Endodermal cell (in vitro differentiated cells): ENCODE results near the gene CACNA2D4. TPM values are rescaled to one million over a fixed set of nuclear protein-coding genes. Genes with fewer than 3 reads are reported as not detected.

Experiments used
- DNase-seq: peaks from one replicate; pipeline ENCODE4 v3.0.0-alpha.2; 2017
- H3K27ac ChIP-seq: 2 replicates; pipeline ENCODE4 v1.5.1; 2013; ENCODE audit warnings: mild to moderate bottlenecking, low read depth, low read length, moderate library complexity
- H3K27me3 ChIP-seq: 2 replicates; pipeline ENCODE4 v1.6.1; 2013; ENCODE audit warnings: mild to moderate bottlenecking, low read length, moderate library complexity; ENCODE audit not compliant: insufficient read depth, control insufficient read depth, poor library complexity, severe bottlenecking
- H3K36me3 ChIP-seq: 2 replicates; pipeline ENCODE4 v1.7.0; 2013; ENCODE audit warnings: mild to moderate bottlenecking, low read length, moderate library complexity; ENCODE audit not compliant: control insufficient read depth, insufficient read depth
- H3K4me1 ChIP-seq: one replicate; pipeline ENCODE4 v1.7.0; 2013; ENCODE audit warnings: low read length; ENCODE audit not compliant: control insufficient read depth, insufficient read depth
- H3K4me3 ChIP-seq: 2 replicates; pipeline ENCODE4 v1.5.1; 2013; ENCODE audit warnings: mild to moderate bottlenecking, low read length, moderate library complexity
- H3K9ac ChIP-seq: 2 replicates; pipeline ENCODE4 v1.6.1; 2013; ENCODE audit warnings: mild to moderate bottlenecking, low read length, moderate library complexity; ENCODE audit not compliant: poor library complexity, severe bottlenecking; ENCODE audit errors: extremely low read depth
- H3K9me3 ChIP-seq: 2 replicates; pipeline ENCODE4 v1.6.1; 2013; ENCODE audit warnings: mild to moderate bottlenecking, low read length, moderate library complexity; ENCODE audit not compliant: control insufficient read depth
- H3K27ac Mint-ChIP-seq: 2 replicates; pipeline ENCODE4 v1.8.0; 2020; ENCODE audit warnings: mixed read lengths
- H3K27me3 Mint-ChIP-seq: 2 replicates; pipeline ENCODE4 v1.8.0; 2021; ENCODE audit warnings: mild to moderate bottlenecking, mixed read lengths; ENCODE audit not compliant: insufficient read depth
- H3K36me3 Mint-ChIP-seq: 2 replicates; pipeline ENCODE4 v1.8.0; 2020; ENCODE audit warnings: low read depth, mixed read lengths
- H3K4me1 Mint-ChIP-seq: 2 replicates; pipeline ENCODE4 v1.8.0; 2020; ENCODE audit warnings: mixed read lengths
- H3K4me3 Mint-ChIP-seq: 2 replicates; pipeline ENCODE4 v1.8.0; 2020; ENCODE audit warnings: mild to moderate bottlenecking, moderate library complexity, mixed read lengths
- H3K9me3 Mint-ChIP-seq: 2 replicates; pipeline ENCODE4 v1.8.0; 2020; ENCODE audit warnings: mild to moderate bottlenecking, mixed read lengths
- CTCF ChIP-seq: fragments of 200-600 bp; sonication (generic); conservative IDR thresholded peaks from 2 replicates; pipeline ENCODE4 v1.5.0; 2021; ENCODE audit warnings: antibody characterized with exemption, mild to moderate bottlenecking
- WGBS, 2 experiments: methylation state at CpG; one replicate each; pipeline versions ENCODE4 v1.1.5 to v1.1.7; 2013; ENCODE audit warnings: missing lambda C conversion rate in 2 of 2, mixed read lengths in 1 of 2; ENCODE audit not compliant: insufficient coverage in 1 of 2, insufficient read length in 1 of 2; 5-methylcytosine and 5-hydroxymethylcytosine counted together
- total RNA-seq, 2 donors: library from RNA; stranded (reverse); fragmentation: NEBNext Ultra II Directional in 1 of 2; extraction: Animal tissue kit (Norgen Biotek cat#: 25700) in 1 of 2; gene quantifications; 2 replicates in 1 of 2; 3 replicates in 1 of 2; pipeline ENCODE4 v1.2.1, GENCODE V29; 2021

Gene CACNA2D4
- total RNA-seq, 2 donors from 2014 or later, result 4.3 to 5.7 TPM

- Mint-ChIP-seq H3K36me3 (no peaks in the 10 kb centered on the region), H3K4me3 (no peak overlapping the region), H3K9me3 (no peaks in the 10 kb centered on the region), H3K4me1 (peaks cover 4% of the 10 kb centered on the region), H3K27me3 (peaks cover 2% of the 10 kb centered on the region), H3K27ac (no peak overlapping the region)
- Histone ChIP-seq H3K36me3 (no peaks in the 10 kb centered on the region), H3K4me3 (no peak overlapping the region), H3K27me3 (no peaks in the 10 kb centered on the region), H3K4me1 (no peaks in the 10 kb centered on the region), H3K9me3 (no peaks in the 10 kb centered on the region), H3K27ac (no peak overlapping the region), H3K9ac (no peak overlapping the region)
- no peak for TF ChIP-seq CTCF
- 90 to 92% methylated on average over 6 to 8 of the region's 8 CpGs for WGBS, 2 experiments
- DNase-seq, result peak; percentile 36
Measured at GRCh38 chr12:1853716-1854115, 64.7 kb downstream of the CACNA2D4 start.

- no peak overlapping the region for H3K27ac Mint-ChIP-seq
- no peaks in the 10 kb centered on the region for H3K9me3 ChIP-seq
- peaks cover 4% of the 10 kb centered on the region for H3K4me1 Mint-ChIP-seq
- no peaks in the 10 kb centered on the region for H3K27me3 ChIP-seq
- no peaks in the 10 kb centered on the region for H3K36me3 ChIP-seq
- no peak overlapping the region for H3K9ac ChIP-seq
- no peak overlapping the region for H3K27ac ChIP-seq
- TF ChIP-seq CTCF, result no peak
- no peaks in the 10 kb centered on the region for H3K9me3 Mint-ChIP-seq
- no peak overlapping the region for H3K4me3 Mint-ChIP-seq
- 78% methylated on average over 1 of the region's 1 CpG; no CpG with 5 or more reads in 1 of the 2 experiments for WGBS, 2 experiments
- peaks cover 2% of the 10 kb centered on the region for H3K27me3 Mint-ChIP-seq
- H3K4me3 ChIP-seq, result no peak overlapping the region
- H3K36me3 Mint-ChIP-seq, result no peaks in the 10 kb centered on the region
- no peaks in the 10 kb centered on the region for H3K4me1 ChIP-seq
- peak; percentile 2 for DNase-seq
Measured at GRCh38 chr12:1852076-1852475, 66.4 kb downstream of the CACNA2D4 start.

- WGBS, 2 experiments, result 96 to 100% methylated on average over 1 to 5 of the region's 7 CpGs
- Histone ChIP-seq H3K9me3 (no peaks in the 10 kb centered on the region), H3K27ac (no peak overlapping the region), H3K4me1 (no peaks in the 10 kb centered on the region), H3K27me3 (no peaks in the 10 kb centered on the region), H3K9ac (no peak overlapping the region), H3K36me3 (no peaks in the 10 kb centered on the region), H3K4me3 (no peak overlapping the region)
- Mint-ChIP-seq H3K9me3 (no peaks in the 10 kb centered on the region), H3K4me3 (no peak overlapping the region), H3K36me3 (no peaks in the 10 kb centered on the region), H3K27ac (no peak overlapping the region), H3K27me3 (no peaks in the 10 kb centered on the region), H3K4me1 (peaks cover 4% of the 10 kb centered on the region)
- no peak for DNase-seq
- TF ChIP-seq CTCF, result no peak
Measured at GRCh38 chr12:1851151-1851701, 67.2 kb downstream of the CACNA2D4 start.
